Kidney (tissue), 14 donors: ENCODE data around the gene RNU7-1. TPM values are rescaled to one million over a fixed set of nuclear protein-coding genes. Genes with fewer than 3 reads are reported as not detected.

Experiments used
- DNase-seq, 5 donors: peaks; one replicate each; pipeline ENCODE4 v3.0.0-alpha.2; 2013 to 2020
- FAIRE-seq: peaks from 2 replicates; lab custom pipeline; 2012; peaks lifted over from hg19 to GRCh38; lab: Jason Lieb, UNC
- H3K27ac ChIP-seq, 2 donors: one replicate each; pipeline ENCODE4 v1.7.0; 2013; ENCODE audit warnings: low read depth in 2 of 2, low read length in 2 of 2, inconsistent platforms in 1 of 2
- H3K27me3 ChIP-seq: one replicate; pipeline ENCODE4 v1.7.1; 2013; ENCODE audit warnings: low read length, inconsistent platforms; ENCODE audit not compliant: control insufficient read depth, insufficient read depth
- H3K36me3 ChIP-seq, 3 donors: one replicate each; pipeline versions ENCODE4 v1.7.0 to v1.7.1; 2013; ENCODE audit warnings: low read length in 3 of 3, control low read depth in 1 of 3, inconsistent platforms in 1 of 3; ENCODE audit not compliant: insufficient read depth in 3 of 3, control insufficient read depth in 2 of 3
- H3K4me1 ChIP-seq, 3 donors: one replicate each; pipeline versions ENCODE4 v1.7.0 to v1.7.1; 2013; ENCODE audit warnings: low read length in 3 of 3, inconsistent platforms in 1 of 3, low read depth in 1 of 3; ENCODE audit not compliant: control insufficient read depth in 2 of 3, insufficient read depth in 2 of 3
- H3K4me3 ChIP-seq, 3 donors: one replicate each; pipeline versions ENCODE4 v1.7.0 to v1.8.1; 2013; ENCODE audit warnings: low read length in 3 of 3, control low read depth in 1 of 3, inconsistent platforms in 1 of 3
- H3K9ac ChIP-seq, 3 donors: one replicate each; pipeline versions ENCODE4 v1.7.0 to v1.7.1; 2013; ENCODE audit warnings: low read length in 3 of 3, control low read depth in 1 of 3, inconsistent platforms in 1 of 3
- H3K9me3 ChIP-seq, 3 donors: one replicate each; pipeline versions ENCODE4 v1.7.0 to v1.7.1; 2013; ENCODE audit warnings: low read length in 3 of 3, control low read depth in 1 of 3, inconsistent platforms in 1 of 3; ENCODE audit not compliant: control insufficient read depth in 2 of 3, insufficient read depth in 1 of 3
- CTCF ChIP-seq: IDR thresholded peaks from 3 replicates; pipeline ENCODE4 v1.5.1; 2012; ENCODE audit warnings: mild to moderate bottlenecking, moderate library complexity, borderline replicate concordance; ENCODE audit not compliant: insufficient read depth; ENCODE audit errors: extremely low read depth
- intact Hi-C: fragments of 100-400 bp; cut with DNase I; formaldehyde crosslinking; loops from one replicate; pipeline ENCODE4 v1.11.1; 2022
- polyA plus RNA-seq: library from polyadenylated mRNA; stranded (reverse); fragments of 350-450 nt; fragmentation: Illumina TruSeq; extraction: RNeasy Lipid Tissue Mini Kit (QIAGEN cat#74804); gene quantifications from one replicate; pipeline ENCODE4 v1.2.3, GENCODE V29; 2014; ENCODE audit warnings: low read depth, low replicate concordance; ENCODE audit not compliant: insufficient read depth
- total RNA-seq: library from RNA; stranded (reverse); fragmentation: NEBNext Ultra II Directional; extraction: Animal tissue kit (Norgen Biotek cat#: 25700); gene quantifications from one replicate; pipeline ENCODE4 v1.2.1, GENCODE V29; 2021
- donor health status: control.
- donor health status: control.
- donor health status: control.
- donor health status: control.
- donor health status: control.
- donor health status: DM: yes; HTN: yes; CAD: no.
- donor health status: Normal renal cell carcinoma (clear cell type).

The RNU7-1 gene
- total and polyA plus RNA-seq, 2 donors from 2014 or later, result not detected

- FAIRE-seq (no peak), DNase-seq (no peak)
- no peak for TF ChIP-seq CTCF
- H3K4me1 ChIP-seq, result peaks cover 0 to 7% (median 0%) of the 10 kb centered on the region in 3 donors
- no peak overlapping the region for H3K27ac ChIP-seq
- H3K9ac ChIP-seq, result no peak overlapping the region
- intact Hi-C loops, result no loop called here
- H3K36me3 ChIP-seq, result peaks cover 0 to 5% (median 0%) of the 10 kb centered on the region in 3 donors
- no peaks in the 10 kb centered on the region for H3K9me3 ChIP-seq
- no peak overlapping the region for H3K4me3 ChIP-seq
- H3K27me3 ChIP-seq, result no peaks in the 10 kb centered on the region
These were observed 10.9 kb downstream of the RNU7-1 start for GRCh38 chr12:6954316-6955107.

- no peak overlapping the region for H3K27ac ChIP-seq
- H3K9ac ChIP-seq, result no peak overlapping the region
- peaks cover 0 to 5% (median 0%) of the 10 kb centered on the region in 3 donors for H3K36me3 ChIP-seq
- peaks cover 0 to 11% (median 0%) of the 10 kb centered on the region in 3 donors for H3K4me1 ChIP-seq
- no peak for TF ChIP-seq CTCF
- intact Hi-C loops, result no loop called here
- H3K4me3 ChIP-seq, result no peak overlapping the region
- no peaks in the 10 kb centered on the region for H3K27me3 ChIP-seq
- DNase-seq (peak in 1 of 5 donors; percentile 36), FAIRE-seq (no peak)
- no peaks in the 10 kb centered on the region for H3K9me3 ChIP-seq
These were observed 11.7 kb downstream of the RNU7-1 start for GRCh38 chr12:6955108-6956020.

DNA sequence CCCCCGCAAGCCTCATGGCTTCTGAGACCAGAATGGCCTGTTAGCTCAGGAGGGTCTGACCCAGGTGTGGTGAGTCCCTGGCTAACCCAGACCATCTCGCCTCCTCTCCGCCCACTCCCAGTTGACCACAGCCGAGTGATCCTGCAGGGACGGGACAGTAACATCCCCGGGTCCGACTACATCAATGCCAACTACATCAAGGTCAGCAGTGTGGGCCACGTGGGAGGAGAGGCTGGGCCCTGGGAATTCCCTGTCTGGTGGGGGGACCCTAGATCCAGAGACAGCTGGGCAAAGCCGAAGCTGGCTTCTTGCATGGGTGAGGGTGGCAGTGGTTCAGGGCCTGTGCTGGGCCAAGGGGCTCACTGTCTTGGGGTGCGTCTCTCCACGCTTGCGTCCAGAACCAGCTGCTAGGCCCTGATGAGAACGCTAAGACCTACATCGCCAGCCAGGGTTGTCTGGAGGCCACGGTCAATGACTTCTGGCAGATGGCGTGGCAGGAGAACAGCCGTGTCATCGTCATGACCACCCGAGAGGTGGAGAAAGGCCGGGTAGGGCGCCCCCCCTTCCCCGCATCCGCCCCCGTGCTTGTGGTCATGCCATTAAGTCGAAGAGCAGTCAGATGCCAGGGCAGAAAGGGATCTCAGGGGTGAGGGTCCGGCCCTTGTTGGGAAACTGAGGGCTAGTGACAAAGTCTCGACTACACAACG is 12.6 kb downstream of the RNU7-1 start:
- Histone ChIP-seq H3K27ac (no peak overlapping the region), H3K4me3 (no peak overlapping the region), H3K4me1 (peaks cover 0 to 16% (median 0%) of the 10 kb centered on the region in 3 donors), H3K36me3 (peaks cover 0 to 5% (median 0%) of the 10 kb centered on the region in 3 donors), H3K27me3 (no peaks in the 10 kb centered on the region), H3K9me3 (no peaks in the 10 kb centered on the region), H3K9ac (no peak overlapping the region)
- FAIRE-seq (no peak), DNase-seq (no peak)
- TF ChIP-seq CTCF, result no peak
- intact Hi-C loops, result no loop called here
